Activated T-cell treated with anti-CD3 and anti-CD28 coated beads, Interleukin-2, amount 50 U/mL, for 24 hours (primary cell): Measurements from ENCODE around the gene LDHD.

Experiments
- DNase-seq: peaks from one replicate; pipeline ENCODE4 v3.0.0-alpha.2; 2020
- H3K27ac Mint-ChIP-seq: 2 replicates; pipeline ENCODE4 v1.8.0; 2020; ENCODE audit warnings: mild to moderate bottlenecking, mixed read lengths
- H3K27me3 Mint-ChIP-seq: 2 replicates; pipeline ENCODE4 v1.8.0; 2020; ENCODE audit warnings: mixed read lengths
- H3K36me3 Mint-ChIP-seq: 2 replicates; pipeline ENCODE4 v1.8.0; 2020; ENCODE audit warnings: low read depth, mixed read lengths
- H3K4me1 Mint-ChIP-seq: 2 replicates; pipeline ENCODE4 v1.8.0; 2020; ENCODE audit warnings: low read depth, mixed read lengths
- H3K4me3 Mint-ChIP-seq: 2 replicates; pipeline ENCODE4 v1.8.0; 2020; ENCODE audit warnings: mild to moderate bottlenecking, moderate library complexity, mixed read lengths
- H3K9me3 Mint-ChIP-seq: 2 replicates; pipeline ENCODE4 v1.8.0; 2020; ENCODE audit warnings: mixed read lengths

Gene LDHD

GRCh38 chr16:75127713-75128415, 11.3 kb upstream of the LDHD start:
- Mint-ChIP-seq H3K4me1 (peaks cover 15% of the 10 kb centered on the region), H3K9me3 (peaks cover 9% of the 10 kb centered on the region), H3K36me3 (peaks cover 5% of the 10 kb centered on the region), H3K27me3 (peaks cover 3% of the 10 kb centered on the region), H3K4me3 (no peak overlapping the region), H3K27ac (no peak overlapping the region)
- no peak for DNase-seq

- peaks cover 14% of the 10 kb centered on the region for H3K9me3 Mint-ChIP-seq
- H3K27ac Mint-ChIP-seq: no peak overlapping the region
- no peaks in the 10 kb centered on the region for H3K4me1 Mint-ChIP-seq
- H3K4me3 Mint-ChIP-seq: no peak overlapping the region
- peaks cover 2% of the 10 kb centered on the region for H3K36me3 Mint-ChIP-seq
- DNase-seq: no peak
- H3K27me3 Mint-ChIP-seq: no peaks in the 10 kb centered on the region
Observed at GRCh38 chr16:75122609-75123008, 6.0 kb upstream of the LDHD start.

GRCh38 chr16:75121949-75122568, 5.5 kb upstream of the LDHD start:
- Mint-ChIP-seq H3K27me3 (no peaks in the 10 kb centered on the region), H3K4me3 (no peak overlapping the region), H3K36me3 (no peaks in the 10 kb centered on the region), H3K4me1 (no peaks in the 10 kb centered on the region), H3K9me3 (peaks cover 12% of the 10 kb centered on the region), H3K27ac (no peak overlapping the region)
- DNase-seq: no peak

GRCh38 chr16:75120253-75120652, 3.7 kb upstream of the LDHD start:
- H3K4me3 Mint-ChIP-seq: no peak overlapping the region
- DNase-seq: no peak
- no peak overlapping the region for H3K27ac Mint-ChIP-seq
- no peaks in the 10 kb centered on the region for H3K27me3 Mint-ChIP-seq
- H3K36me3 Mint-ChIP-seq: no peaks in the 10 kb centered on the region
- H3K4me1 Mint-ChIP-seq: peaks cover 3% of the 10 kb centered on the region
- H3K9me3 Mint-ChIP-seq: peaks cover 12% of the 10 kb centered on the region

- no peaks in the 10 kb centered on the region for H3K36me3 Mint-ChIP-seq
Observed at GRCh38 chr16:75118943-75119539, 2.5 kb upstream of the LDHD start.

GRCh38 chr16:75116911-75117245, 298 bp upstream of the LDHD start:
- Mint-ChIP-seq H3K36me3 (no peaks in the 10 kb centered on the region), H3K27me3 (peaks cover 13% of the 10 kb centered on the region), H3K27ac (no peak overlapping the region), H3K4me3 (no peak overlapping the region), H3K9me3 (peaks cover 5% of the 10 kb centered on the region), H3K4me1 (peaks cover 8% of the 10 kb centered on the region)
- DNase-seq: no peak

More at GRCh38 chr16:75118943-75119539, 2.5 kb upstream of the LDHD start:
- Mint-ChIP-seq H3K27ac (no peak overlapping the region), H3K4me3 (no peak overlapping the region), H3K9me3 (peaks cover 12% of the 10 kb centered on the region), H3K27me3 (no peaks in the 10 kb centered on the region), H3K4me1 (peaks cover 3% of the 10 kb centered on the region)
- no peak for DNase-seq

GRCh38 chr16:75114946-75115825, 1.4 kb downstream of the LDHD start:
- no peak overlapping the region for H3K4me3 Mint-ChIP-seq
- peaks cover 16% of the 10 kb centered on the region for H3K27me3 Mint-ChIP-seq
- H3K4me1 Mint-ChIP-seq: peaks cover 25% of the 10 kb centered on the region

GRCh38 chr16:75114179-75114945, 2.2 kb downstream of the LDHD start:
- no peaks in the 10 kb centered on the region for H3K9me3 Mint-ChIP-seq
- H3K4me3 Mint-ChIP-seq: no peak overlapping the region
- peaks cover 16% of the 10 kb centered on the region for H3K27me3 Mint-ChIP-seq
- peaks cover 33% of the 10 kb centered on the region for H3K4me1 Mint-ChIP-seq
- no peak overlapping the region for H3K27ac Mint-ChIP-seq
- no peak for DNase-seq
- no peaks in the 10 kb centered on the region for H3K36me3 Mint-ChIP-seq

More at GRCh38 chr16:75114946-75115825, 1.4 kb downstream of the LDHD start:
- no peak for DNase-seq
- Mint-ChIP-seq H3K36me3 (no peaks in the 10 kb centered on the region), H3K9me3 (no peaks in the 10 kb centered on the region), H3K27ac (no peak overlapping the region)

- Mint-ChIP-seq H3K4me1 (peaks cover 40% of the 10 kb centered on the region), H3K27me3 (peaks cover 16% of the 10 kb centered on the region), H3K4me3 (no peak overlapping the region), H3K27ac (no peak overlapping the region), H3K9me3 (no peaks in the 10 kb centered on the region), H3K36me3 (no peaks in the 10 kb centered on the region)
- DNase-seq: no peak
Observed at GRCh38 chr16:75113541-75114121, 2.9 kb downstream of the LDHD start.

GRCh38 chr16:75112734-75113491, 3.7 kb downstream of the LDHD start:
- DNase-seq: no peak
- H3K36me3 Mint-ChIP-seq: peaks cover 3% of the 10 kb centered on the region
- H3K27ac Mint-ChIP-seq: no peak overlapping the region
- no peaks in the 10 kb centered on the region for H3K9me3 Mint-ChIP-seq
- H3K27me3 Mint-ChIP-seq: peaks cover 16% of the 10 kb centered on the region
- H3K4me1 Mint-ChIP-seq: peaks cover 46% of the 10 kb centered on the region
- no peak overlapping the region for H3K4me3 Mint-ChIP-seq

GRCh38 chr16:75111961-75112733, 4.4 kb downstream of the LDHD start:
- peaks cover 16% of the 10 kb centered on the region for H3K27me3 Mint-ChIP-seq
- no peak for DNase-seq
- H3K36me3 Mint-ChIP-seq: peaks cover 4% of the 10 kb centered on the region
- H3K9me3 Mint-ChIP-seq: no peaks in the 10 kb centered on the region
- peak overlapping the region; percentile 91 for H3K27ac Mint-ChIP-seq
- peak overlapping the region; percentile 79 for H3K4me3 Mint-ChIP-seq
- H3K4me1 Mint-ChIP-seq: peaks cover 53% of the 10 kb centered on the region

- H3K36me3 Mint-ChIP-seq: peaks cover 10% of the 10 kb centered on the region
- DNase-seq: no peak
- peaks cover 56% of the 10 kb centered on the region for H3K4me1 Mint-ChIP-seq
- peaks cover 16% of the 10 kb centered on the region for H3K27me3 Mint-ChIP-seq
- H3K4me3 Mint-ChIP-seq: peak overlapping the region; percentile 79
- H3K27ac Mint-ChIP-seq: peak overlapping the region; percentile 91
- no peaks in the 10 kb centered on the region for H3K9me3 Mint-ChIP-seq
Observed at GRCh38 chr16:75111514-75111940, 5.1 kb downstream of the LDHD start.
